Measurements from ENCODE around the gene TTC28. TPM values are rescaled to one million over a fixed set of nuclear protein-coding genes. Genes with fewer than 3 reads are reported as not detected.

TTC28 gene
- polyA plus RNA-seq, 1 donor from 2014 or later = 14.8 TPM

- no peak overlapping the region for H2AFZ ChIP-seq (ENCODE audit: low read depth, low read length)
- H3K4me3 ChIP-seq (ENCODE audit: low read length) = no peak overlapping the region
- H3K4me2 ChIP-seq (ENCODE audit: low read length) = peak overlapping the region; percentile 62
- no peaks in the 10 kb centered on the region for H3K9me3 ChIP-seq (ENCODE audit: low read length)
- H3K9me2 ChIP-seq (ENCODE audit: insufficient read depth, low read length) = no peaks in the 10 kb centered on the region
- H3F3A ChIP-seq (ENCODE audit: insufficient read depth, low read length, poor library complexity, severe bottlenecking) = peaks cover 5% of the 10 kb centered on the region
- no peaks in the 10 kb centered on the region for H4K20me1 ChIP-seq (ENCODE audit: insufficient read depth)
- H3K9ac ChIP-seq (ENCODE audit: low read length) = peak overlapping the region; percentile 60
- TF ChIP-seq CTCF (IDR thresholded peaks at IDR 0.05; ENCODE audit: poor library complexity, severe bottlenecking) = no peak
- TF ChIP-seq EP300 (conservative IDR thresholded peaks at IDR 0.05; ENCODE audit: poor library complexity, severe bottlenecking) = no peak
- TF ChIP-seq REST (IDR thresholded peaks at IDR 0.05; ENCODE audit: borderline replicate concordance) = no peak
- TF ChIP-seq RAD21 (conservative IDR thresholded peaks at IDR 0.05) = no peak
- no peak for TF ChIP-seq SMC3 (conservative IDR thresholded peaks at IDR 0.05; ENCODE audit: poor library complexity)
- TF ChIP-seq POLR2AphosphoS5 (IDR thresholded peaks at IDR 0.05) = no peak
- TF ChIP-seq EZH2 (IDR thresholded peaks at IDR 0.05; ENCODE audit: borderline replicate concordance, insufficient read depth, low read length, poor library complexity, severe bottlenecking) = no peak
- no peak for TF ChIP-seq TAF1 (IDR thresholded peaks at IDR 0.05; ENCODE audit: low read depth)
- TF ChIP-seq MXI1 (conservative IDR thresholded peaks at IDR 0.05; ENCODE audit: poor library complexity, severe bottlenecking) = no peak
- H3K36me3 ChIP-seq (ENCODE audit: insufficient read depth, low read length) = no peaks in the 10 kb centered on the region
- no peaks in the 10 kb centered on the region for H3K27me3 ChIP-seq (ENCODE audit: insufficient read depth, low read depth, low read length)
- no peaks in the 10 kb centered on the region for H3K79me2 ChIP-seq (replicated peaks; ENCODE audit: insufficient read depth, low read length)
- peak overlapping the region; percentile 84 for H3K27ac ChIP-seq (ENCODE audit: low read length)
Measured at GRCh38 chr22:28053896-28054818, 625.5 kb downstream of the TTC28 start.

- peak; percentile 86 for TF ChIP-seq POLR2AphosphoS5 (IDR thresholded peaks at IDR 0.05)
- peak; percentile 66 for TF ChIP-seq SMC3 (conservative IDR thresholded peaks at IDR 0.05; ENCODE audit: poor library complexity)
- peak; percentile 61 for TF ChIP-seq RAD21 (conservative IDR thresholded peaks at IDR 0.05)
- no peak for TF ChIP-seq EZH2 (IDR thresholded peaks at IDR 0.05; ENCODE audit: borderline replicate concordance, insufficient read depth, low read length, poor library complexity, severe bottlenecking)
- peak; percentile 76 for TF ChIP-seq REST (IDR thresholded peaks at IDR 0.05; ENCODE audit: borderline replicate concordance)
- TF ChIP-seq TAF1 (IDR thresholded peaks at IDR 0.05; ENCODE audit: low read depth) = peak; percentile 70
- TF ChIP-seq CTCF (IDR thresholded peaks at IDR 0.05; ENCODE audit: poor library complexity, severe bottlenecking) = peak; percentile 47
- peak; percentile 75 for TF ChIP-seq EP300 (conservative IDR thresholded peaks at IDR 0.05; ENCODE audit: poor library complexity, severe bottlenecking)
- TF ChIP-seq MXI1 (conservative IDR thresholded peaks at IDR 0.05; ENCODE audit: poor library complexity, severe bottlenecking) = peak; percentile 50
- Histone ChIP-seq H2AFZ (ENCODE audit: low read depth, low read length) (no peak overlapping the region), H3K27me3 (ENCODE audit: insufficient read depth, low read depth, low read length) (no peaks in the 10 kb centered on the region), H3K9ac (ENCODE audit: low read length) (peak overlapping the region; percentile 60), H3K79me2 (replicated peaks; ENCODE audit: insufficient read depth, low read length) (no peaks in the 10 kb centered on the region), H3K27ac (ENCODE audit: low read length) (peak overlapping the region; percentile 84), H4K20me1 (ENCODE audit: insufficient read depth) (no peaks in the 10 kb centered on the region), H3K4me2 (ENCODE audit: low read length) (peak overlapping the region; percentile 62), H3K4me3 (ENCODE audit: low read length) (peak overlapping the region; percentile 53), H3K9me3 (ENCODE audit: low read length) (no peaks in the 10 kb centered on the region), H3F3A (ENCODE audit: insufficient read depth, low read length, poor library complexity, severe bottlenecking) (peaks cover 5% of the 10 kb centered on the region), H3K36me3 (ENCODE audit: insufficient read depth, low read length) (no peaks in the 10 kb centered on the region), H3K9me2 (ENCODE audit: insufficient read depth, low read length) (no peaks in the 10 kb centered on the region)
Measured at GRCh38 chr22:28052825-28053269, 626.8 kb downstream of the TTC28 start.

All from neural cell (in vitro differentiated cells).